Astrocyte of the spinal cord (primary cell): Measurements from ENCODE around the gene CCT8L2.
"Not testable (repeated sequence)": the region's sequence is repeated elsewhere in the genome, so short reads cannot be mapped to it uniquely, and the experiment has no call there.

Experiments used
- DNase-seq: peaks from one replicate; pipeline ENCODE4 v3.0.0; 2011; ENCODE audit warnings: low read depth, low spot score
- H3K4me3 ChIP-seq: 2 replicates; pipeline ENCODE4 v1.5.1; 2011; ENCODE audit warnings: low read depth, mild to moderate bottlenecking, low read length, moderate library complexity
- in situ Hi-C: cut with HindIII; loops from 2 replicates; pipeline ENCODE4 v1.10.0; 2017; ENCODE audit warnings: low sequenced_read_pairs
- TF ChIP-seq, protein P1 (sequence below): IDR thresholded peaks from 2 replicates; pipeline ENCODE4 v1.5.1; 2012; ENCODE audit warnings: low read depth, mild to moderate bottlenecking, low read length, inconsistent platforms

The CCT8L2 gene

GRCh38 chr22:16592710-16593109 lies at the start of gene CCT8L2:
TSS of gene CCT8L2 (minus strand) at chr22:16592810. CDS start at chr22:16592550, 260 bp downstream.
- in situ Hi-C loops, DNase-seq, H3K4me3 ChIP-seq: not testable (repeated sequence)

DNA sequence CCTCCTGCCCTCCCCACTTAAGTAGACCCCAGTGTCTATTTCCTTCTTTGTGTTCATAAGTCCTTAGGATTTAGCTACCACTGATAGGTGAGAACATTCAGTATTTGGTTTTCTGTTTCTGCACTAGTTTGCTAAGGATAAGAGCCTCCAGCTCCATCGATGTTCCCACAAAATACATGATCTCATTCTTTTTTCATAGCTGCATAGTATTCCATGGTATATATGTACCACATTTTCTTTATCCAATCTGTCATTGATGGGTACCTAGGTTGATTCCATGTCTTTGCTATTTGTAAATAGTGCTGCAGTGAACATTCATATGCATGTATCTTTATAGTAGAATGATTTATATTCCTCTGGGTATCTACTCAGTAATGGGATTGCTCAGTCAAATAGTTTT lies 42.8 kb upstream of the CCT8L2 start:
- DNase-seq, H3K4me3 ChIP-seq, in situ Hi-C loops: not testable (repeated sequence)

- in situ Hi-C loops, H3K4me3 ChIP-seq, DNase-seq: not testable (repeated sequence)
Observed at GRCh38 chr22:16634092-16634491, 41.5 kb upstream of the CCT8L2 start.

DNA sequence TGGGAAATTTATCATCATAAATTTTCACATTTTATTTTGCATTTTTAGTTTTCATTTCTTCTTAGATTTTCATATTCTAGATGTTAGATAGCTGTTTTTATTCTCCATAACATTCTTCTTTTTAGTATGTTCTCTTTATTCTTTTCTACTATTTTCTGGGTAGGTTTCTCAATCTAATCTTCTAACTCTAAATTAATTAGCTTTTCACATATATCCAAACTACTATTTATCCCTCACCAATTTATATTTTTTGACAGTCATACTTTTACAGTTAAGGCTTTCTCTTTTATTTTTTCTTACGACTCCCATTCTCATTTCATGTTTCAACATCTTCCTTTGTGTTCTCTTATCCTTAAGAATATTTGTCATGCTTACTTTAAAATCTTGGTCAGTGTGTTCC lies 35.9 kb upstream of the CCT8L2 start:
- H3K4me3 ChIP-seq, DNase-seq, in situ Hi-C loops: not testable (repeated sequence)

GRCh38 chr22:16625018-16625417 lies 32.4 kb upstream of the CCT8L2 start:
- DNase-seq, in situ Hi-C loops, H3K4me3 ChIP-seq: not testable (repeated sequence)

- H3K4me3 ChIP-seq, DNase-seq, in situ Hi-C loops: not testable (repeated sequence)
Observed at GRCh38 chr22:16623595-16623994, 31.0 kb upstream of the CCT8L2 start.

- in situ Hi-C loops, H3K4me3 ChIP-seq, DNase-seq: not testable (repeated sequence)
Observed at GRCh38 chr22:16617516-16617915, 24.9 kb upstream of the CCT8L2 start.

GRCh38 chr22:16616390-16616938 lies 23.9 kb upstream of the CCT8L2 start:
- in situ Hi-C loops, DNase-seq, H3K4me3 ChIP-seq: not testable (repeated sequence)

DNA sequence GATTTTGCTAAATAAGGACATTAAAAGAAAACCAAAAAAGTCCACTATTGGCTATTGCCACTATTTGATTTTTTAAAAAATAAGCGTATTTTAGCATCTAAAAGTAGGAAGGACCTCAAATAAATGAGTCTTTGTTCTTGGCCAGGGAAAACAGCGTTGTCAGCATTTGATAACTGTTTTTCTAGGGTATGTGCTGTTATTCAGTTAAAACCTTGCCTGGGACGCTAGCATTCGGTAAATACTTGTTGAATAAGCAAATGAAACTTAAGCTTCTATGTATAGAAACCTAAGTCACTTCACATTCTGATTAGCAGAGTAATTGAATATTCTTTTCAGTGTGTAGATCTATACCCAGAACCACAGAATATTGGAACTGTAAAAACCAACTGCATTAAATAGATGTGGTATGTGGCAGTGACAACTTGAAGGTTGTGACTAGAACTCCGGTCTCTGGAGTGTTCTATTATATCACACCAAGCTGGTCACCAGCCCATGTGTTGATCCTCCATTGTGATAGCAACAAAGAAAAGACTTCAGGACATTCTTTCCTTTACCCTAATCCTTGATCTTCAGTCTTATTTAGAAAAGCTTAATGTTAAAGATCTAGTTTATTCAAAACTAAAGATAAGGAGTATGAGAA lies 23.1 kb upstream of the CCT8L2 start:
- DNase-seq, in situ Hi-C loops, H3K4me3 ChIP-seq: not testable (repeated sequence)

GRCh38 chr22:16609548-16610261 lies 17.1 kb upstream of the CCT8L2 start:
- no peak for DNase-seq
- in situ Hi-C loops = no loop called here
- H3K4me3 ChIP-seq = no peak overlapping the region

DNA sequence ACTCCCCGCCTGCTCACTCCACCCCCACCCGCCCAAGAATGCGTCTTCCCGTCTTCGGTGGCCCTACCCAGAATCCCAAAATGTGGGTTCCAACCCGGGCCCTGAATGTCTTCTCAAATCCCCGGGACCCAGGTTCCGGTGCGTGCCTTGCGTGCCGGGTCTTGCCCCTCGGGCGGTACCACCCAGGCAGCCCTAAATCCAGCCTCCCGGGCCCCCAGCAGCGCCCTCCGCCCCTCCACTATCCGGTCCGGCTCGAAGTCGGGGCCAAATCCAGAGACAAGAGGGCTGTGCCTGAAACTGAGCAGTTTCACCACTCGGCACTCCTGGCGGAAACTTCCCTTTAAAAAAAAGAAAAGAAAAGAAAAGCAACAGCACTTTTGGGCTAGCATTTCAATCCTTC lies 16.3 kb upstream of the CCT8L2 start:
- in situ Hi-C loops = no loop called here
- H3K4me3 ChIP-seq = no peak overlapping the region
- no peak for DNase-seq
- TF ChIP-seq, protein P1, sequence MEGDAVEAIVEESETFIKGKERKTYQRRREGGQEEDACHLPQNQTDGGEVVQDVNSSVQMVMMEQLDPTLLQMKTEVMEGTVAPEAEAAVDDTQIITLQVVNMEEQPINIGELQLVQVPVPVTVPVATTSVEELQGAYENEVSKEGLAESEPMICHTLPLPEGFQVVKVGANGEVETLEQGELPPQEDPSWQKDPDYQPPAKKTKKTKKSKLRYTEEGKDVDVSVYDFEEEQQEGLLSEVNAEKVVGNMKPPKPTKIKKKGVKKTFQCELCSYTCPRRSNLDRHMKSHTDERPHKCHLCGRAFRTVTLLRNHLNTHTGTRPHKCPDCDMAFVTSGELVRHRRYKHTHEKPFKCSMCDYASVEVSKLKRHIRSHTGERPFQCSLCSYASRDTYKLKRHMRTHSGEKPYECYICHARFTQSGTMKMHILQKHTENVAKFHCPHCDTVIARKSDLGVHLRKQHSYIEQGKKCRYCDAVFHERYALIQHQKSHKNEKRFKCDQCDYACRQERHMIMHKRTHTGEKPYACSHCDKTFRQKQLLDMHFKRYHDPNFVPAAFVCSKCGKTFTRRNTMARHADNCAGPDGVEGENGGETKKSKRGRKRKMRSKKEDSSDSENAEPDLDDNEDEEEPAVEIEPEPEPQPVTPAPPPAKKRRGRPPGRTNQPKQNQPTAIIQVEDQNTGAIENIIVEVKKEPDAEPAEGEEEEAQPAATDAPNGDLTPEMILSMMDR = no peak

More at GRCh38 chr22:16609548-16610261, 17.1 kb upstream of the CCT8L2 start:
- TF ChIP-seq, protein P1 = no peak

- DNase-seq, in situ Hi-C loops, H3K4me3 ChIP-seq: not testable (repeated sequence)
Observed at GRCh38 chr22:16604257-16604998, 11.8 kb upstream of the CCT8L2 start.

GRCh38 chr22:16603770-16604242 lies 11.2 kb upstream of the CCT8L2 start:
- H3K4me3 ChIP-seq, in situ Hi-C loops, DNase-seq: not testable (repeated sequence)
